NCI-H1694 treated with DMSO at 0.1 percent for 48 hours (cell line): ENCODE data around the gene LAMA2.

Experiments used
- DNase-seq: peaks from one replicate; lab custom pipeline; 2025; lab: John Stamatoyannopoulos, UW

Gene LAMA2

GRCh38 chr6:129364037-129364436 lies 481.1 kb downstream of the LAMA2 start:
- DNase-seq = no peak

GRCh38 chr6:129364767-129365166 lies 481.8 kb downstream of the LAMA2 start:
- no peak for DNase-seq

GRCh38 chr6:129368076-129368475 lies 485.1 kb downstream of the LAMA2 start:
- DNase-seq = no peak

- DNase-seq = no peak
Measured at GRCh38 chr6:129368970-129369369, 486.0 kb downstream of the LAMA2 start.

- DNase-seq = no peak
Measured at GRCh38 chr6:129369737-129370136, 486.8 kb downstream of the LAMA2 start.

- DNase-seq = peak; percentile 5
Measured at GRCh38 chr6:129370268-129370916, 487.5 kb downstream of the LAMA2 start.

GRCh38 chr6:129381885-129382284 lies 498.9 kb downstream of the LAMA2 start:
- DNase-seq = no peak

GRCh38 chr6:129382916-129383315 lies 500.0 kb downstream of the LAMA2 start:
- no peak for DNase-seq

GRCh38 chr6:129385117-129385516 lies 502.2 kb downstream of the LAMA2 start:
- no peak for DNase-seq

GRCh38 chr6:129390900-129391299 lies 508.0 kb downstream of the LAMA2 start:
- DNase-seq = no peak

- no peak for DNase-seq
Measured at GRCh38 chr6:129393654-129394053, 510.7 kb downstream of the LAMA2 start.

- no peak for DNase-seq
Measured at GRCh38 chr6:129398764-129399163, 515.8 kb downstream of the LAMA2 start.

- DNase-seq = no peak
Measured at GRCh38 chr6:129402244-129402643, 519.3 kb downstream of the LAMA2 start.

- no peak for DNase-seq
Measured at GRCh38 chr6:129411092-129411491, 528.2 kb downstream of the LAMA2 start.

- DNase-seq = no peak
Measured at GRCh38 chr6:129416337-129416990, 533.5 kb downstream of the LAMA2 start.

GRCh38 chr6:129417416-129418086 lies 534.6 kb downstream of the LAMA2 start:
- DNase-seq = no peak

- no peak for DNase-seq
Measured at GRCh38 chr6:129419324-129419723, 536.4 kb downstream of the LAMA2 start.

- DNase-seq = no peak
Measured at GRCh38 chr6:129426343-129426742, 543.4 kb downstream of the LAMA2 start.

GRCh38 chr6:129429956-129430355 lies 547.0 kb downstream of the LAMA2 start:
- DNase-seq = no peak

- DNase-seq = no peak
Measured at GRCh38 chr6:129432738-129433137, 549.8 kb downstream of the LAMA2 start.

GRCh38 chr6:129434091-129434490 lies 551.2 kb downstream of the LAMA2 start:
- no peak for DNase-seq

- DNase-seq = no peak
Measured at GRCh38 chr6:129440691-129441090, 557.8 kb downstream of the LAMA2 start.

- DNase-seq = no peak
Measured at GRCh38 chr6:129444683-129445082, 561.7 kb downstream of the LAMA2 start.
